ENCODE data around the gene ANKRD33B. TPM values are rescaled to one million over a fixed set of nuclear protein-coding genes. Genes with fewer than 3 reads are reported as not detected.
"Not testable (repeated sequence)": the region's sequence is repeated elsewhere in the genome, so short reads cannot be mapped to it uniquely, and the experiment has no call there.

Gene ANKRD33B
- total and polyA plus RNA-seq, 2 donors: 4.4 to 4.7 TPM

GRCh38 chr5:10606632-10607022 is 42.8 kb downstream of the ANKRD33B start:
- not testable (repeated sequence) for H3K27ac ChIP-seq (ENCODE audit: low read depth); DNase-seq (ENCODE audit: extremely low spot score); H3K4me3 ChIP-seq (ENCODE audit: low read depth, low read length); H3K4me1 ChIP-seq (ENCODE audit: insufficient read depth); H3K36me3 ChIP-seq (ENCODE audit: insufficient read depth)
- WGBS: 95% methylated on average over 9 of the region's 9 CpGs

- Histone ChIP-seq H3K27ac (ENCODE audit: low read depth) (no peak overlapping the region), H3K36me3 (ENCODE audit: insufficient read depth) (no peaks in the 10 kb centered on the region), H3K4me1 (ENCODE audit: insufficient read depth) (no peaks in the 10 kb centered on the region), H3K4me3 (ENCODE audit: low read depth, low read length) (no peak overlapping the region)
- WGBS: 42% methylated on average over 13 of the region's 13 CpGs
- no peak for DNase-seq (ENCODE audit: extremely low spot score)
Measured at GRCh38 chr5:10607023-10607665, 43.3 kb downstream of the ANKRD33B start.

- Histone ChIP-seq H3K4me3 (ENCODE audit: low read depth, low read length) (no peak overlapping the region), H3K36me3 (ENCODE audit: insufficient read depth) (no peaks in the 10 kb centered on the region), H3K27ac (ENCODE audit: low read depth) (no peak overlapping the region), H3K4me1 (ENCODE audit: insufficient read depth) (no peaks in the 10 kb centered on the region)
- WGBS: 10% methylated on average over 5 of the region's 5 CpGs
- DNase-seq (ENCODE audit: extremely low spot score): no peak
Measured at GRCh38 chr5:10607666-10608073, 43.8 kb downstream of the ANKRD33B start.

GRCh38 chr5:10608081-10608480 is 44.2 kb downstream of the ANKRD33B start:
- H3K27ac ChIP-seq (ENCODE audit: low read depth); H3K36me3 ChIP-seq (ENCODE audit: insufficient read depth); DNase-seq (ENCODE audit: extremely low spot score); H3K4me3 ChIP-seq (ENCODE audit: low read depth, low read length); H3K4me1 ChIP-seq (ENCODE audit: insufficient read depth): not testable (repeated sequence)
- 84% methylated on average over 9 of the region's 9 CpGs for WGBS

- Histone ChIP-seq H3K27ac (ENCODE audit: low read depth) (no peak overlapping the region), H3K4me3 (ENCODE audit: low read depth, low read length) (no peak overlapping the region), H3K4me1 (ENCODE audit: insufficient read depth) (no peaks in the 10 kb centered on the region), H3K36me3 (ENCODE audit: insufficient read depth) (no peaks in the 10 kb centered on the region)
- 94% methylated on average over 6 of the region's 6 CpGs for WGBS
- DNase-seq (ENCODE audit: extremely low spot score): no peak
Measured at GRCh38 chr5:10610058-10610457, 46.2 kb downstream of the ANKRD33B start.

GRCh38 chr5:10611290-10611689 is 47.4 kb downstream of the ANKRD33B start:
- no peak overlapping the region for H3K27ac ChIP-seq (ENCODE audit: low read depth)
- 75% methylated on average over 4 of the region's 4 CpGs for WGBS
- H3K36me3 ChIP-seq (ENCODE audit: insufficient read depth): no peaks in the 10 kb centered on the region
- no peaks in the 10 kb centered on the region for H3K4me1 ChIP-seq (ENCODE audit: insufficient read depth)
- no peak overlapping the region for H3K4me3 ChIP-seq (ENCODE audit: low read depth, low read length)
- no peak for DNase-seq (ENCODE audit: extremely low spot score)

- H3K4me3 ChIP-seq (ENCODE audit: low read depth, low read length): no peak overlapping the region
Measured at GRCh38 chr5:10612251-10612650, 48.4 kb downstream of the ANKRD33B start.

GRCh38 chr5:10615693-10616092 is 51.8 kb downstream of the ANKRD33B start:
- H3K36me3 ChIP-seq (ENCODE audit: insufficient read depth): no peaks in the 10 kb centered on the region
- 98% methylated on average over 3 of the region's 3 CpGs for WGBS
- no peaks in the 10 kb centered on the region for H3K4me1 ChIP-seq (ENCODE audit: insufficient read depth)

More at GRCh38 chr5:10612251-10612650, 48.4 kb downstream of the ANKRD33B start:
- WGBS: 83% methylated on average over 5 of the region's 5 CpGs
- Histone ChIP-seq H3K36me3 (ENCODE audit: insufficient read depth) (no peaks in the 10 kb centered on the region), H3K4me1 (ENCODE audit: insufficient read depth) (no peaks in the 10 kb centered on the region), H3K27ac (ENCODE audit: low read depth) (no peak overlapping the region)
- no peak for DNase-seq (ENCODE audit: extremely low spot score)

GRCh38 chr5:10617103-10617502 is 53.2 kb downstream of the ANKRD33B start:
- Histone ChIP-seq H3K4me3 (ENCODE audit: low read depth, low read length) (no peak overlapping the region), H3K27ac (ENCODE audit: low read depth) (no peak overlapping the region), H3K36me3 (ENCODE audit: insufficient read depth) (no peaks in the 10 kb centered on the region), H3K4me1 (ENCODE audit: insufficient read depth) (no peaks in the 10 kb centered on the region)
- WGBS: 82% methylated on average over 10 of the region's 10 CpGs
- no peak for DNase-seq (ENCODE audit: extremely low spot score)

More at GRCh38 chr5:10615693-10616092, 51.8 kb downstream of the ANKRD33B start:
- Histone ChIP-seq H3K27ac (ENCODE audit: low read depth) (no peak overlapping the region), H3K4me3 (ENCODE audit: low read depth, low read length) (no peak overlapping the region)
- no peak for DNase-seq (ENCODE audit: extremely low spot score)

- no peak overlapping the region for H3K27ac ChIP-seq (ENCODE audit: low read depth)
- DNase-seq (ENCODE audit: extremely low spot score): no peak
- WGBS: 92% methylated on average over 17 of the region's 17 CpGs
- H3K4me3 ChIP-seq (ENCODE audit: low read depth, low read length): no peak overlapping the region
- no peaks in the 10 kb centered on the region for H3K4me1 ChIP-seq (ENCODE audit: insufficient read depth)
- no peaks in the 10 kb centered on the region for H3K36me3 ChIP-seq (ENCODE audit: insufficient read depth)
Measured at GRCh38 chr5:10618311-10618710, 54.4 kb downstream of the ANKRD33B start.

- Histone ChIP-seq H3K4me3 (ENCODE audit: low read depth, low read length) (no peak overlapping the region), H3K36me3 (ENCODE audit: insufficient read depth) (no peaks in the 10 kb centered on the region), H3K27ac (ENCODE audit: low read depth) (no peak overlapping the region), H3K4me1 (ENCODE audit: insufficient read depth) (no peaks in the 10 kb centered on the region)
- 92% methylated on average over 10 of the region's 10 CpGs for WGBS
- DNase-seq (ENCODE audit: extremely low spot score): no peak
Measured at GRCh38 chr5:10619649-10620048, 55.8 kb downstream of the ANKRD33B start.

- WGBS: 76% methylated on average over 3 of the region's 3 CpGs
- DNase-seq (ENCODE audit: extremely low spot score): no peak
- H3K4me3 ChIP-seq (ENCODE audit: low read depth, low read length): no peak overlapping the region
- H3K36me3 ChIP-seq (ENCODE audit: insufficient read depth): no peaks in the 10 kb centered on the region
- H3K27ac ChIP-seq (ENCODE audit: low read depth): no peak overlapping the region
- no peaks in the 10 kb centered on the region for H3K4me1 ChIP-seq (ENCODE audit: insufficient read depth)
Measured at GRCh38 chr5:10620346-10620745, 56.5 kb downstream of the ANKRD33B start.

- no peak for DNase-seq (ENCODE audit: extremely low spot score)
- Histone ChIP-seq H3K27ac (ENCODE audit: low read depth) (no peak overlapping the region), H3K4me3 (ENCODE audit: low read depth, low read length) (no peak overlapping the region), H3K36me3 (ENCODE audit: insufficient read depth) (no peaks in the 10 kb centered on the region), H3K4me1 (ENCODE audit: insufficient read depth) (no peaks in the 10 kb centered on the region)
- 84% methylated on average over 1 of the region's 1 CpG for WGBS
Measured at GRCh38 chr5:10621832-10622231, 58.0 kb downstream of the ANKRD33B start.

GRCh38 chr5:10622810-10623209 is 58.9 kb downstream of the ANKRD33B start:
- no peak overlapping the region for H3K27ac ChIP-seq (ENCODE audit: low read depth)
- no peaks in the 10 kb centered on the region for H3K36me3 ChIP-seq (ENCODE audit: insufficient read depth)
- WGBS: 63% methylated on average over 4 of the region's 4 CpGs
- H3K4me3 ChIP-seq (ENCODE audit: low read depth, low read length): no peak overlapping the region
- DNase-seq (ENCODE audit: extremely low spot score): no peak
- H3K4me1 ChIP-seq (ENCODE audit: insufficient read depth): no peaks in the 10 kb centered on the region
